Measurements from ENCODE around the gene ZNF100. TPM values are rescaled to one million over a fixed set of nuclear protein-coding genes. Genes with fewer than 3 reads are reported as not detected.
"Not testable (repeated sequence)": the region's sequence is repeated elsewhere in the genome, so short reads cannot be mapped to it uniquely, and the experiment has no call there.

Gene ZNF100
- total RNA-seq, 6 experiments from 2014 or later, result 1.4 to 4.1 (median 1.9) TPM

DNA sequence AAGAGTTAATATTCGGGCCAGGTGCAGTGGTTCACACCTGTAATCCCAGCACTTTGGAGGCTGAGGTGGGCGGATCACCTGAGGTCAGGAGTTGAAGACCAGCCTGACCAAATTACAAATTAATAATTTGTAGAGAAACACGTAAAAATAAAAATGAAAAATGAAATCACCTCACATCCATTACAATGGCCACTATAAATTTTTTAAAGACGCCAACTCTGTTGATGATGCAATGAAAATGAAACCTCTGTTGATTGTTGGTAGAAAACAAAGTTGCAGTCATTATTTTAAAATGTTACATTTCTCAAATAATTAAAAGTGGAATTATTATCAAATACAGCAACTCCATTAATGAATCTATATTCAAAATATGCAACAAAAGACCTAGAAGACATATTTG, 26.8 kb downstream of the ZNF100 start:
- intact Hi-C loops (cut with DNase I), result no loop called here
- ATAC-seq (no peak), DNase-seq (no peak)
- peaks cover 0 to 12% (median 0%) of the 10 kb centered on the region in 4 donors for H3K36me3 ChIP-seq
- H3K27ac ChIP-seq, result no peak overlapping the region
- H3K4me1 ChIP-seq, result no peaks in the 10 kb centered on the region
- no peak overlapping the region for H3K4me3 ChIP-seq
- peaks cover 0 to 8% (median 0%) of the 10 kb centered on the region in 4 donors for H3K9me3 ChIP-seq
- no peak for TF ChIP-seq POLR2A (IDR thresholded peaks at IDR 0.05)
- TF ChIP-seq, protein P1, sequence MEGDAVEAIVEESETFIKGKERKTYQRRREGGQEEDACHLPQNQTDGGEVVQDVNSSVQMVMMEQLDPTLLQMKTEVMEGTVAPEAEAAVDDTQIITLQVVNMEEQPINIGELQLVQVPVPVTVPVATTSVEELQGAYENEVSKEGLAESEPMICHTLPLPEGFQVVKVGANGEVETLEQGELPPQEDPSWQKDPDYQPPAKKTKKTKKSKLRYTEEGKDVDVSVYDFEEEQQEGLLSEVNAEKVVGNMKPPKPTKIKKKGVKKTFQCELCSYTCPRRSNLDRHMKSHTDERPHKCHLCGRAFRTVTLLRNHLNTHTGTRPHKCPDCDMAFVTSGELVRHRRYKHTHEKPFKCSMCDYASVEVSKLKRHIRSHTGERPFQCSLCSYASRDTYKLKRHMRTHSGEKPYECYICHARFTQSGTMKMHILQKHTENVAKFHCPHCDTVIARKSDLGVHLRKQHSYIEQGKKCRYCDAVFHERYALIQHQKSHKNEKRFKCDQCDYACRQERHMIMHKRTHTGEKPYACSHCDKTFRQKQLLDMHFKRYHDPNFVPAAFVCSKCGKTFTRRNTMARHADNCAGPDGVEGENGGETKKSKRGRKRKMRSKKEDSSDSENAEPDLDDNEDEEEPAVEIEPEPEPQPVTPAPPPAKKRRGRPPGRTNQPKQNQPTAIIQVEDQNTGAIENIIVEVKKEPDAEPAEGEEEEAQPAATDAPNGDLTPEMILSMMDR (IDR thresholded peaks at IDR 0.05), result no peak
- H3K27me3 ChIP-seq, result no peaks in the 10 kb centered on the region
- 95% methylated on average over 4 of the region's 4 CpGs for WGBS (ENCODE audit: insufficient coverage, low coverage, low lambda C conversion rate, missing lambda C conversion rate)

DNA sequence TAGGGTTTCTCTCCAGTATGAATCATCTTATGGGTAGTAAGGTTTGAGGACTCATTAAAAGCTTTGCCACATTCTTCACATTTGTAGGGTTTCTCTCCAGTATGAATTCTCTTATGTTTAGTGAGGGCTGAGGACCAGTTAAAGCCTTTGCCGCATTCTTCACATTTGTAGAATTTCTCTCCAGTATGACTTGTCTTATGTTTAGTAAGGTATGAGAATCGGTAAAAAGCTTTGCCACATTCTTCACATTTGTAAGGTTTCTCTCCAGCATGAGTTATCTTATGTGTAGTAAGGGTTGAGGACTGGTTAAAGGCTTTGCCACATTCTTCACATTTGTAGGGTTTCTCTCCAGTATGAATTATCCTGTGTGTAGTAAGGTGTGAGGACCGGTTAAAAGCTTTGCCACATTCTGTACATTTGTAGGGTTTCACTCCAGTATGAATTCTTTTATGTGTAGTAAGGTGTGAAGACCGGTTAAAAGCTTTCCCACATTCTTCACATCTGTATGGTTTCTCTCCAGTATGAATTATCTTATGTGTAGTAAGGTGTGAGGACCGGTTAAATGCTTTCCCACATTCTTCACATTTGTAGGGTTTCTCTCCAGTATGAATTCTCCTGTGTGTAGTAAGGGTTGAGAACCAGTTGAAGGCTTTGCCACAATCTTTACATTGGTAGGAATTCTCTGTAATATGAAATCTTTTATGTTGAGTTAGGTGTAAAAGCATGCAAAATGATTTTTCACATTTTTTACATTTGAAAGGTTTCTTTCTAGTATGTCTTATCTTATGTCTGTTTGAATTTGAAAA, 40.2 kb downstream of the ZNF100 start:
- H3K27me3 ChIP-seq; H3K27ac ChIP-seq; DNase-seq; H3K4me1 ChIP-seq; H3K4me3 ChIP-seq; ATAC-seq; H3K36me3 ChIP-seq; intact Hi-C loops (cut with DNase I): not testable (repeated sequence)
- WGBS (ENCODE audit: insufficient coverage, low coverage, low lambda C conversion rate, missing lambda C conversion rate), result 93% methylated on average over 4 of the region's 5 CpGs
- peaks cover 0 to 43% (median 9%) of the 10 kb centered on the region in 4 donors for H3K9me3 ChIP-seq

DNA sequence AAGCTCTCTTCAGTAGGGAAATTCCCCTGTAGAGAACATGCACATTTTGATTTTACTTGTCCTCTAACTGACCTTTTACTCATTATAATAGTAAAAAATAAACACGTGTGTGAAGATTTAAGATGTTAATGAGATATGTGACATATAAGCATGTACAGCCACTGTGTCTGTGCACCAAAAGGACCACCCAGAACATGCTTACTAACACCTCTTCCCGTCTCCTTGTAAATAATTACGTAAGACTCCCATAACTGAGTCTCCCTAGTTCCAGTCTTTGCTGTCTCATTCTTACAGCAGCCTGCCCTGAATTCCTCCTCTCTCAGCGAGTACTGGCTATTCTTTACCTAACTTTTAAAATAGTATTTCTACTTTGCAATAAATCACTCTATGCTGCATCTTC, 53.6 kb downstream of the ZNF100 start:
- H3K4me1 ChIP-seq, result no peaks in the 10 kb centered on the region
- H3K4me3 ChIP-seq, result no peak overlapping the region
- no peaks in the 10 kb centered on the region for H3K9me3 ChIP-seq
- intact Hi-C loops (cut with DNase I), result no loop called here
- DNase-seq (no peak), ATAC-seq (no peak)
- TF ChIP-seq, protein P1 (IDR thresholded peaks at IDR 0.05), result no peak
- no peak for TF ChIP-seq POLR2A (IDR thresholded peaks at IDR 0.05)
- 73% methylated on average over 4 of the region's 4 CpGs for WGBS (ENCODE audit: insufficient coverage, low coverage, low lambda C conversion rate, missing lambda C conversion rate)
- no peaks in the 10 kb centered on the region for H3K27me3 ChIP-seq
- H3K27ac ChIP-seq, result no peak overlapping the region
- no peaks in the 10 kb centered on the region for H3K36me3 ChIP-seq

DNA sequence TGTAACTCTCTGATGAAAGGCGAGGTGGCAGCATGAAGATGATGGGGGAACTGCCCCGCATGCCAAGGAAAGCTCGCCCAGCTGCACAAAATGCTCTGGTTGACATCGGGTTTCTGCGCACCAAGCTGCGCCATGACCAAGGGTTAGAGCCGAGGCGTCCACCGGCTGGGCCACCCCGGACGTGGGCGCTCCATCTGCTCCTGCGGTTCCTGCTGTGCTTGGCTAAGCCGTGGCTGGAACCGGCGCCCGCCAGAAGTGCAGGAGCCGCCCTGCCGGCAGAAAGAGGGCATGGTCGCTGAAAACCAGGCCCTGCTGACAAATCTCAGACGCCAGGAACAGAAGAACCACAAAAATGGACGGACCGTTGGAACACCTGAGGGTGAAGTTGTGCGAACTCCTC, 57.9 kb downstream of the ZNF100 start:
- WGBS (ENCODE audit: insufficient coverage, low coverage, low lambda C conversion rate, missing lambda C conversion rate), result 82% methylated on average over 13 of the region's 24 CpGs
- Histone ChIP-seq H3K4me1 (no peaks in the 10 kb centered on the region), H3K27me3 (no peaks in the 10 kb centered on the region), H3K4me3 (no peak overlapping the region), H3K9me3 (no peaks in the 10 kb centered on the region), H3K27ac (no peak overlapping the region), H3K36me3 (no peaks in the 10 kb centered on the region)
- TF ChIP-seq POLR2A (IDR thresholded peaks at IDR 0.05), result no peak
- TF ChIP-seq, protein P1 (IDR thresholded peaks at IDR 0.05), result no peak
- DNase-seq (no peak), ATAC-seq (no peak)
- intact Hi-C loops (cut with DNase I), result no loop called here

DNA sequence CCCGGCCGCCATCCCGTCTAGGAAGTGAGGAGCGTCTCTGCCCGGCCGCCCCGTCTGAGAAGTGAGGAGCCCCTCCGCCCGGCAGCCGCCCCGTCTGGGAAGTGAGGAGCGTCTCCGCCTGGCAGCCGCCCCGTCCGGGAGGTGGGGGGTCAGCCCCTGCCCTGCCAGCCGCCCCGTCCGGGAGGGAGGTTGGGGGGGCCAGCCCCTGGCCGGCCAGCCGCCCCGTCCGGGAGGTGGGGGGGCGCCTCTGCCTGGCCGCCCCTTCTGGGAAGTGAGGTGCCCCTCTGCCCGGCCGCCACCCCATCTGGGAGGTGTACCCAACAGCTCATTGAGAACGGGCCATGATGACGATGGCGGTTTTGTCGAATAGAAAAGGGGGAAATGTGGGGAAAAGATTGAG, 59.5 kb downstream of the ZNF100 start:
- H3K27ac ChIP-seq; intact Hi-C loops (cut with DNase I); H3K9me3 ChIP-seq; ATAC-seq; H3K36me3 ChIP-seq; H3K27me3 ChIP-seq; H3K4me1 ChIP-seq; H3K4me3 ChIP-seq; DNase-seq: not testable (repeated sequence)
- 90% methylated on average over 2 of the region's 31 CpGs for WGBS (ENCODE audit: insufficient coverage, low coverage, low lambda C conversion rate, missing lambda C conversion rate)

All from right lobe of liver (tissue), 6 donors.